Nephron (organoid): ENCODE results near the gene GBP1.

Experiments used
- H3K27ac Mint-ChIP-seq, 3 experiments: 2 replicates each; pipeline ENCODE4 v1.8.0; 2020; ENCODE audit warnings: mixed read lengths in 3 of 3, mild to moderate bottlenecking in 2 of 3, moderate library complexity in 1 of 3
- H3K27me3 Mint-ChIP-seq: 2 replicates; pipeline ENCODE4 v1.8.0; 2021; ENCODE audit warnings: low read depth, mild to moderate bottlenecking, moderate library complexity, mixed read lengths
- H3K36me3 Mint-ChIP-seq: 2 replicates; pipeline ENCODE4 v1.8.0; 2020; ENCODE audit warnings: low read depth, mixed read lengths
- H3K4me1 Mint-ChIP-seq: 2 replicates; pipeline ENCODE4 v1.8.0; 2020; ENCODE audit warnings: mixed read lengths
- H3K4me3 Mint-ChIP-seq, 3 experiments: 2 replicates each; pipeline ENCODE4 v1.8.0; 2020; ENCODE audit warnings: mild to moderate bottlenecking in 3 of 3, mixed read lengths in 3 of 3, moderate library complexity in 2 of 3
- H3K9me3 Mint-ChIP-seq: 2 replicates; pipeline ENCODE4 v1.8.0; 2020; ENCODE audit warnings: mixed read lengths
- TF ChIP-seq, protein P1 (sequence below), 3 experiments: fragments of 200-600 bp; sonication (generic); IDR thresholded peaks; one replicate each; pipeline ENCODE4 v1.5.0; 2021; ENCODE audit warnings: antibody characterized with exemption in 3 of 3; ENCODE audit not compliant: unreplicated experiment in 3 of 3

Gene GBP1

DNA sequence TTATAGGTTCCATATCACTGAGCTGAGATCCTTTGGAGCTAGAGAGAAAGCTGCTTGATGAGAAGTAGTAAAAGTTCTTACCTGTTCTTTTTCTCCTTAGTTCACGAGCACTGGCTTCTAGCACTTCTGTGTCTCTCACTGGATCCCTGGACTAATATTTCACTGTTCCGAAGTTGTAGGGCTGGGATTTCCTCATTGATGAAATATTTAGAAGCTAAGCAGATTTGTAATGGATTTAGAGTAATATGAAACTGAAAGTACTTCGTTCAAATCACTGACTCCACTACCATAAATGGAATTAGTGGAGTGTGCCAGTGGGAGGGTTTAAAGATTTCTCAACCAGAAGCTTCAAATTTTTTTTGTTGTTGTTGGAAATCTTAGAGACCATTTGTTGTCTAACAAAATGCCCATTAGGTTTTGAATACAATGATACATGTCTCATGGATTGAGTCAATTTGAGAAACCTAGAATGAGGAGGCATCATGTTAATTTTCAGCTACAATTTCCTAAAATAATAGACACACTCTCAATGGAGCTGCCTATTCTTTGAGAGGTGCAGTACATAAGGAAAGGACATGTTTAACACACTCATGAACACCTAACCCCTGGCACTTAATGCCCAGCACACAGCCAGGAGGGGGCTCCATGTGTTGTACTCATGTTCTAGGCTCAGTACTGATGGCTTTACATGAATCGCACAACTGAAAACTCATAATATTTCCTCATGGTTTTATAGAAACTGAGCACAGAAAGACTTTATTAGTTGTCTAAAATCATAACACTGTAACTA is at the start of gene GBP1:
Gene GBP1 (minus strand): TSS at position 130 of the 790 bp plus-strand sequence. CDS start 1,974 bp downstream, outside the sequence.
- Mint-ChIP-seq H3K4me3 (peak within 1 kb of the TSS in 2 of 3 experiments; percentile 71 to 84), H3K27ac (peak within 1 kb of the TSS; percentile 35 to 95 (median 91)), H3K27me3 (no peaks in the 10 kb centered on the region), H3K4me1 (peaks cover 17% of the 10 kb centered on the region), H3K9me3 (no peaks in the 10 kb centered on the region), H3K36me3 (no peaks in the 10 kb centered on the region)
- TF ChIP-seq, protein P1, sequence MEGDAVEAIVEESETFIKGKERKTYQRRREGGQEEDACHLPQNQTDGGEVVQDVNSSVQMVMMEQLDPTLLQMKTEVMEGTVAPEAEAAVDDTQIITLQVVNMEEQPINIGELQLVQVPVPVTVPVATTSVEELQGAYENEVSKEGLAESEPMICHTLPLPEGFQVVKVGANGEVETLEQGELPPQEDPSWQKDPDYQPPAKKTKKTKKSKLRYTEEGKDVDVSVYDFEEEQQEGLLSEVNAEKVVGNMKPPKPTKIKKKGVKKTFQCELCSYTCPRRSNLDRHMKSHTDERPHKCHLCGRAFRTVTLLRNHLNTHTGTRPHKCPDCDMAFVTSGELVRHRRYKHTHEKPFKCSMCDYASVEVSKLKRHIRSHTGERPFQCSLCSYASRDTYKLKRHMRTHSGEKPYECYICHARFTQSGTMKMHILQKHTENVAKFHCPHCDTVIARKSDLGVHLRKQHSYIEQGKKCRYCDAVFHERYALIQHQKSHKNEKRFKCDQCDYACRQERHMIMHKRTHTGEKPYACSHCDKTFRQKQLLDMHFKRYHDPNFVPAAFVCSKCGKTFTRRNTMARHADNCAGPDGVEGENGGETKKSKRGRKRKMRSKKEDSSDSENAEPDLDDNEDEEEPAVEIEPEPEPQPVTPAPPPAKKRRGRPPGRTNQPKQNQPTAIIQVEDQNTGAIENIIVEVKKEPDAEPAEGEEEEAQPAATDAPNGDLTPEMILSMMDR (IDR thresholded peaks at IDR 0.05; ENCODE audit: unreplicated experiment in 3 of 3), result no peak

- no peaks in the 10 kb centered on the region for H3K9me3 Mint-ChIP-seq
- no peak overlapping the region for H3K27ac Mint-ChIP-seq
- TF ChIP-seq, protein P1 (IDR thresholded peaks at IDR 0.05; ENCODE audit: unreplicated experiment in 3 of 3), result no peak
- no peak overlapping the region for H3K4me3 Mint-ChIP-seq
- no peaks in the 10 kb centered on the region for H3K36me3 Mint-ChIP-seq
- H3K27me3 Mint-ChIP-seq, result no peaks in the 10 kb centered on the region
- H3K4me1 Mint-ChIP-seq, result no peaks in the 10 kb centered on the region
Measured at GRCh38 chr1:89114662-89115061, 49.7 kb upstream of the GBP1 start.

DNA sequence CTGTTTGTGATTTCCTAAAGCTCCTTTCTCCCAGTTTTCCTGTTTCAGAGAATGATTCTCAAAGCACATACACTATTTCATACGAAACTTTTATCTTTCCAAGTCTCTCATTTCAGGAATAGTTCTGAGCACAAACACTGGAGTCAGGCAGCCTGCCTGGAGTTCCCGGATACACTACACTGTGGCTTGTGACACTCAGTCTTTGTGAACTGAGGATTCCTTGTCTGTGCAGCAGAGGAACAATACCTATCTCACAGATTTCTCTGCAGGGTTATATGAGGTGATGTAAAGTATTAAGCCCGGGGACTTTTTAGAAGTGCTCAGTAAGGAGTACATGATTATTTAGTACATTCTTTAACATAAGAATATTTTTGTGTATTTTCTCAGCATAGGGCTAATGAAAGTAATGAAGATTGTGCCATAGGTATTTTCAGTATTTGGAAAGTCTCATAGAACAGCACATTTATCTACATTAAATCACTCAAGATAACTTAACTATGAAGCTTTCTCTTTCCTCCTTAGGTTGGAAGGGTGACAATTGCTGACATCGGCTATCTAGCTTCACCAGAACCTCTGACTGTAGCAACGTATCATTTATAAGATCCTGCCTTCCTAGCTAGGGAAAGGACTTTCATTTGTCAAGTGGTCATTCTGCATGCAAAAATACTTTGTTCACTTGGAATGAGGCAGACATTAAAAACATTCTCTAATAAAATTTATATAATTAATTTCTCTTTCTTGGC is 48.0 kb upstream of the GBP1 start:
- Mint-ChIP-seq H3K36me3 (no peaks in the 10 kb centered on the region), H3K9me3 (no peaks in the 10 kb centered on the region), H3K4me3 (no peak overlapping the region), H3K4me1 (no peaks in the 10 kb centered on the region), H3K27ac (no peak overlapping the region), H3K27me3 (no peaks in the 10 kb centered on the region)
- TF ChIP-seq, protein P1 (IDR thresholded peaks at IDR 0.05; ENCODE audit: unreplicated experiment in 3 of 3), result no peak

GRCh38 chr1:89104687-89105086 is 39.7 kb upstream of the GBP1 start:
- Mint-ChIP-seq H3K4me3 (no peak overlapping the region), H3K9me3 (no peaks in the 10 kb centered on the region), H3K4me1 (no peaks in the 10 kb centered on the region), H3K27me3 (no peaks in the 10 kb centered on the region), H3K36me3 (no peaks in the 10 kb centered on the region), H3K27ac (no peak overlapping the region)
- TF ChIP-seq, protein P1 (IDR thresholded peaks at IDR 0.05; ENCODE audit: unreplicated experiment in 3 of 3), result no peak

GRCh38 chr1:89104147-89104546 is 39.1 kb upstream of the GBP1 start:
- no peaks in the 10 kb centered on the region for H3K36me3 Mint-ChIP-seq
- H3K27ac Mint-ChIP-seq, result no peak overlapping the region
- no peaks in the 10 kb centered on the region for H3K27me3 Mint-ChIP-seq
- H3K9me3 Mint-ChIP-seq, result peaks cover 2% of the 10 kb centered on the region
- H3K4me3 Mint-ChIP-seq, result no peak overlapping the region
- H3K4me1 Mint-ChIP-seq, result no peaks in the 10 kb centered on the region
- TF ChIP-seq, protein P1 (IDR thresholded peaks at IDR 0.05; ENCODE audit: unreplicated experiment in 3 of 3), result no peak
